Hematopoietic multipotent progenitor cell treated with erythropoietin and hydrocortisone succinate and interleukin-3 and kit ligand, for 15 days (in vitro differentiated cells): ENCODE data around the gene ANKRD30A.
"Not testable (repeated sequence)": the region's sequence is repeated elsewhere in the genome, so short reads cannot be mapped to it uniquely, and the experiment has no call there.

Source experiments
- DNase-seq: peaks from one replicate; pipeline ENCODE4 v3.0.0-alpha.2; 2015; ENCODE audit warnings: low spot score

ANKRD30A gene

DNA sequence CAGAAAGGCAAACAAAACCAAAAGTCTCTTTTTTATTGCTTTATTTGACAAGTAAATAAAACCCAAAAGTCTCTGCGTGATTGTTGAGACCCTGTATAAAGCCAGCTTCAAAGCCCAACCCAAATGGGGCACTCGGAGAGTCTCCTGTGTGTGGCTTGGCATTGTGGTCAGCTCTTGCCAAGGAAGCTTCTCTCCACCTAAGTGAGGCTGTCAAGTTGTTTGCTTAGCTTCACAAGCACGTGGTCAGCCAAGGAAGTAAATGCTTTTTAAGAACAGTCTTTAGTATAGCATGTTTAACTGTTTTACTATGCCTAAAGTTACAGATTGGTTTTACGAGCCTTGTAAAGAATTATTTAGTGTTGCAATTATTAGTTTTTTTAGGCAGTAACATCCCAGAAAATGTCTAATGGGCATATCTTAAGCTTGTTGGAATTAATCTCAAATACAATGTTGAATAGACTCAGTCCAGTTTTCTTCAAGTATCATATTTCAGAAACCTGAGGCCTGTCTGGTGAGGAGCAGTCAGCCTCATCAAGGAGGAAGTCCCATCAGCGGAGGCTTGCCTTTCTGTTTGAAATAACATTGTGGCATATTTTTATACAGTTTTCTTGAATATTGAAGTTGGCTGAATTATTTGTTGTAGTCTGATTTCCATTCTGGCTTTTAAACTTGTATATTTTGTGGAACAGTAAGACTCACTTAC is 144.3 kb downstream of the ANKRD30A start:
- no peak for DNase-seq

DNA sequence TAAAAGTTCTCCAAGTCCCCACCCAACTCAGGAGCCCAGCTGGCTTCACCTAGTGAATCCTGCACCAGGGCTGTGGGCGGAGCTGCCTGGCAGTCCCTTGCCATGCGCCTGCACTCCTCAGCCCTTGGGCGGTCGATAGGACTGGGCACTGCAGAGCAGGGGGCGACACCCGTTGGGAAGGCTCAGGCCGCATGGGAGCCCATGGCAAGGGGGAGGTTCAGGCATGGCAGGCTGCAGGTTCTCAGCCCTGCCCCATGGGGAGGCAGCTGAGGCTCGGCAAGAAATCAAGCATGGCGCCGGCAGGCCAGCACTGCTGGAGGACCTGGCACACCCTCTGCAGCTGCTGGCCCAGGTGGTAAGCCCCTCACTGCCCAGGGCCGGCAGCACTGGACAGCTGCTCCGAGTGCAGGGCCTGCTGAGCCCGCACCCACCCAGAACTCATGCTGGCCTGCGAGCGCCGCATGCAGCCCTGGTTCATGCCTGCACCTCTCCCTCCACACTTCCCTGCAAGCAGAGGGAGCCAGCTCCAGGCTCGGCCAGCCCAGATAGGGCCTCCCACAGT is 149.9 kb downstream of the ANKRD30A start:
- no peak for DNase-seq

DNA sequence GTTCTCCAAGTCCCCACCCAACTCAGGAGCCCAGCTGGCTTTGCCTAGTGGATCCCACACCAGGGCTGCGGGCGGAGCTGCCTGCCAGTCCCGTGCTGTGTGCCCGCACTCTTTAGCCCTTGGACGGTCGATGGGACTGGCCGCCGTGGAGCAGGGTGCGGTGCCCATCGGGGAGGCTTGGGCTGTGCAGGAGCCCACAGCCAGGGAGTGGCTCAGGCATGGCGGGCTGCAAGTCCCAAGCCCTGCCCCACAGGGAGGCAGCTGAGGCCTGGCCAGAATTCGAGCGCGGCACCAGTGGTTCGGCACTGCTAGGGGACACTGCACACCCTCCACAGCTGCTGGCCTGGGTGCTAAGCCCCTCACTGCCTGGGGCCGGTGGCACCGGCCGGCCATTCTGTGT is 159.7 kb downstream of the ANKRD30A start:
- no peak for DNase-seq

DNA sequence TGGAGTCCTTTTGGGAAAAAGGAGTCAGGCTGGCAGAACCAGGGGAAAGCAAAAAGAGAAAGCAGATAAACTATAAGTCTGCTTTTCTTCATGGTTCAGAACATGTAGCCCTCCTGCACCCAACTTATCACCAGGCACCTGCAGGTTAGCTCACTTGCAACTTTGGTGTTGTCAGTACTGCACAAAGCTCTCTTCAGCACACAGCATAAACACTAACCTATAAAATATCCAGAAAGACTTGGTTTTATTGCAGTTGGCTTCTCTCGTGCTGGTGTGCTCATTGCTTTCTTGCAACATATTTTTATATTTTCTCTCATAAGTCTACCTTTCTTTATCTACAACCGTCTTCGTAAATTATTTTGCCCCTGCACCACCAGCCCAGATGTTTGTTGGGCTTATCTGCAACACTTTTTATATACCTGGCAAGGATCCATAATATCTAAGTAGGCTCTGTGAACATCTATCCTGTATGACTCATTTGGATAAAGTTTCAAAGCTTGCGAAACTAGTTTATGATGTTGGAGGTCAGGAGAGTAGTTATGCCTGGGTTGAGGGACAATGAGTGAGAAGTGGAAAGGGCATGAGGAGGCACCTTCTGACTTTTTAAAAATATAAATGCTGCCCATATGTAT is 164.6 kb downstream of the ANKRD30A start:
- DNase-seq = no peak

DNA sequence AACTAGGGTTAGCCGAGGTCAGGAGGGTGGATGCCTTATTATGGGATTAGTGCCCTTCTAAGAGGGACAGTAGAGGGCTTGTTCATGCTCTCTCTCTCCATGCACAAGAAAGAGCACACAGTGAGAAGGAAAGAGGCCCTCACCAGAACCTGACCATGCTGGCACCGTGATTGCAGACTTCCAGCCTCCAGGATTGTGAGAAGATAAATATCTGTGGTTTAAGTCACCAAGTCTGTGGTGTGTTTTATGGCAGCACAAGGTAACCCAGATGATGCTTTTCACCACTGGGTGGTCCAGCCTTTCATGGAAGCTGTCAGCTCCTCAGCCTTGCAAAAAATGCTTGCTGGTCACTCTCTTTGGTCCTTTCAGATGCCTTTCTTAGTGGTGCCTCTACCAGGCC is 175.9 kb downstream of the ANKRD30A start:
- DNase-seq = no peak

DNA sequence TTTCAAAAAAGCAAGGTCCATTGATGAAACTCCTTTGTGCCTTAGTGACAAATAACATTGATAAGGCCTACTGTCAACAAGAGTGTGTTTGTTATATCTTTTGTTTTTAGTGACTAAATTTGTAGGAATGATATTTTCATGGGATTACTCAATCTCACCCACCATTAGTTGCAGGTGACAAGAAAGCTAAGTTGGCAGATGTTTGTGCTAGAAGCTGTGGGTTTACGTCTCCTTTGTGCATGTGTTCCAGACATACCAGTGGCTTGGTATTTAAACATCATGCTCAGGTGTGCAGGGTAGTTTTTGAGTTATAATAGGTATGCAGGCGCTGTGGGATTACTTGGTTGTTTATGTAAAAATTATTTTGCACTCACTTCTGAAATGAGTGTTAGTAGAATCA is 178.6 kb downstream of the ANKRD30A start:
- DNase-seq = no peak

DNA sequence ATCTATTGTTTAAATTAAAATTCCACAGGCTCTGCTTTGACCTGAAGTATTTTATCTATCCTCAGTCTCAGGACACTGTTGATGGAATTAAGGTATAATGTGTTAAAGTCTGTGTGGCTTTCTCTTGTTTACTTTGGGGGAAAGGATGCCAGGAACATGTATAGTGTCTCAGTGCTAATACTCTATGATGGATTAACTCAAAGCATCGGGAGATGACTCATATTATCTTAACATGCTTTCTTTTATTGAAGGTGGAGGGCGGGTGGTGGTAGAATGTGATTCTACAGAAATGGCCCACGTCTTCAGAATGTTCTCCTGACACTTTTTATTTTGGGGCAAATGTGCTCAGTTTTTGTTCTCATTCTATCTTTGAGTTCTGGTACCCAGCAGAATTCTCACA is 189.0 kb downstream of the ANKRD30A start:
- no peak for DNase-seq

DNA sequence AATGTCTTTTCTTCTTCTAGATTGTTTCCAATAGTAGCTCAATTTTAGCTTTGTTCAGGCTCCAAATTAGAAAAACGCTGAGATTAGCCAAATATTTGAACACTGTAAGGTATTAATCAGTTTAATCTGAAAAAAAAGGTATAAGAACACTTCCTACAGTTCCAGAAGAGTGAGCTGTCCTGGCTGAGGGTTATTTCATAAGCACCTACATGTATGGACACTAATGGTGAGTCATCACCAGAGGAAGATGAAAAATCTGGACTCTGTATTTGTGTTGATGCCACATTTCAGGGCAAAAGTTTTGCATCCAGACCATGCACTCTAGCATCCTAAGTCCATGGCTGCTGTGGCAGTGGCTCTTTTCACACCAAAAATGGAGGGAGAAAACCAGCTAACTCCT is 189.5 kb downstream of the ANKRD30A start:
- DNase-seq = no peak

DNA sequence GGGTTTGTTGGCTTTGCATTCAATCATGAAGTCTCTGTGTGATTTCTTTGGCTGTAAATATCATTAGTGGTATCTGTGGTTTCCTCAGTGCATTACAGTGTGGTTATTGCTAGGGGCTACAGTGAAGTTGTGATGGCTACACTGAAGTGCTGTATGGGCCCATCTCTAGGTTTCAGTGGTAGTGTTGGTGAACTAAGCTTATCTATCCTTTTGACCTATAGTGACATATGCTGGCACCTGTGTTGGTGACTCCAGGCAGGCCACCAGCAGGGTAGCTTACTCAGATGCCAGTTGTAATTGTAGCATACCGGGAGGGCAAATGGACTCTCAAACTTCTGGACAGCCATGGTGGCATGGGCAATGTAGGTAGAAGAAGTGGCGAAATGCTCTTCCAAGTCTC is 219.0 kb downstream of the ANKRD30A start:
- no peak for DNase-seq

DNA sequence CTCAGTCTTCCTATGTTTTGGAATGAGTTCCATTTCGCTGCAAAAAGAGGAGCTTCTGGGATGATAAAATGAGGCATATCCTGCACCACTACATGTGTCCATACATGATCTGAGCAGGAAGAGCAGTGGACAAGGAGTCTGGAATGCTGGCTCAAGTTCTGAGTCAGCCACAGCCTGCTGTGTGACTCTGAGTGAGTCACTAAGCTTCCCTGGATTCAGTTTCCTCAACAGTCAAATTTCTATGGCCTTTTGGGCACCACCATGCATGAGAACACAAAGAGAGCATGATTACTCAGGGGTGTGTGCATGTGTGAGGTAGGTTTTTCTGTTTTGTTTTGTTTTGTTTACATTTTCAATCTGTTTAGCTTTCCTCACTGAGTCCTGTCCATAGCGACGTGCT is 254.6 kb downstream of the ANKRD30A start:
- no peak for DNase-seq

DNA sequence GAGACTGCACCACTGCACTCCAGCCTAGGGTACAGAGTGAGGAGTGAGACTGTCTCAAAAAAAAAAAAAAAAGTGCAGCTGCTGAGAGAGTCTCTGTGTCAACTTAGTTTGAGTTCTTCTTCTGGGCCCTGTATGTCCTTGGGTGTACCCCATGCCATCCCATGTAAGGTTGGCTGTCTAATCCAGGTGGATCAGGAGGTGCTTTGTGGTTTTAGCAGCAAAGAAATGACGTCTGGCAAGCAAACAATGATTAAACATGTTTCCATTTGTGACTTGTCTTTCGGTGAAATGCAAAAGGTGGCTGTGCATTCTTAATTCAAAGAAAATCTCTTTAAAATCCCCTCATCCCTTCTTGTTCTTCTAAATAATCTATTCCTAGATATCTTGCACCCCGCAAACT is 255.9 kb downstream of the ANKRD30A start:
- no peak for DNase-seq

DNA sequence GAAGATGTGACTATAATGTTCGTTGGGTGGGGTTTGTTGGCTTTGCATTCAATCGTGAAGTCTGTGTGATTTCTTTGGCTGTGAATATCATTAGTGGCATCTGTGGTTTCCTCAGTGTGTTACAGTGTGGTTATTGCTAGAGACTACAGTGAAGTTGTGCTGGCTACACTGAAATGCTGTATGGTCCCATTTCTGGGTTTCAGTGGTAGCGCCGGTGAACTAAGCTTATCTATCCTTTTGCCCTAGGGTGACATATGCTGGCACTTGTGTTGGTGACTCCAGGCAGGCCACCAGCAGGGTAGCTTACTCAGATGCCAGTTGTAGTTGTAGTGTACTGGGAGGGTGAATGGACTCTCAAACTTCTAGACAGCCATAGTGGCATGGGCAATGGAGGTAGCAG is 259.5 kb downstream of the ANKRD30A start:
- no peak for DNase-seq

DNA sequence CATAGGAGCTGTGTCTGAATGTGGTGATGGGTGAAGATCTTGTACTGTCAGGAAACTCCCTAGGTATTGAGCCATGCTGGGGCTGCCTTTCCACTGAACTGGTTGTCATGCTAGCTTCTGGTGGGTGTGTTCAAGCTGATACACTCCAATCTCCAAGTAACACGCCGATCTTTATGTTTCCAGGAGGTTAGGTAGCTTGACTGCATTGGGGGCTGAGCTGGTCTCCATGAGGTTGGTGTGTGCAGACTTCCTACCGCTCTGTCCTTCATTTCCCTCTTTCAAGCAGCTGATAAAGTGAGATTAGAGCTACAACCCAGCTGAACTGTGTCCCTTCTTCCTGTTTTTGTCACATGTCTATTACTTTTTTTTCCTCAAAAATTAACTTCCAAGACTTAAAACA is 265.5 kb downstream of the ANKRD30A start:
- DNase-seq = no peak

DNA sequence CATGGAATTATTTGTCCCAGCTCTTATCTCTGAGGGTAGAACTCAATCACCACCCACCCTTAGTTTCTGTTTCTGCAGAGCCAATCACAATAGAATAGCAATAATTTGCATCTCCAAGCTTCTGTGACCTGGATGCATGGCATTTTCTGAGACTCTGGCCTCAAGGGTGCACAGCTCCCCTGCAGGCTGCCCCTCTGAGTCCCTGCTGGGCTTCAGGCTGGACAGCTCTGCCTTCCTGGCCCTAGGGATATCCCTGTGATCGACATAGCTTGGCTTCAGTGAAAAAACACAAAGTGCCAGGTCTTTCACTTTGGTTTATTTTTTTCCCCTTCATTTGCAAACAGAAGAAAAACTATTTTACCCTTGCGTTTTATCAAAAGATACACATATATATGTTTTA is 275.4 kb downstream of the ANKRD30A start:
- not testable (repeated sequence) for DNase-seq

DNA sequence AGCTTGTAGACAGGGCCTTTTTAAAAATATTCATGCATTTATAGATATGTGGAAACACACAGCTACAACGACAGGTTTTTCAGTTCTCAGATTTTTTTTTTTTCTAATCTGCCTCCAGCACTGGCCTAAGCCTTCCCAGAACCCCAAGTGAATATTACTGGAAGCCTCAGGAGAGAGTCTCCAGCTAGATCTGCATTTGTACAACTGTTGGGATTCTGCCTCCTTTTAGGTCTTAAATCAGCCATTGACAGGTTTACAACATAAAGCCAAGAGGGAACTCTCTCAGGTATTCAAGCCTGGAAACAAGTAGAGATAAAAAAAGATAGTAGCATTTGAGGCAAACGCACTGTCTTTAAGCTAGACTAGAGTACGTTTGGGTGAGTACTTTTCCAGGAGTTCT is 275.8 kb downstream of the ANKRD30A start:
- DNase-seq = no peak

DNA sequence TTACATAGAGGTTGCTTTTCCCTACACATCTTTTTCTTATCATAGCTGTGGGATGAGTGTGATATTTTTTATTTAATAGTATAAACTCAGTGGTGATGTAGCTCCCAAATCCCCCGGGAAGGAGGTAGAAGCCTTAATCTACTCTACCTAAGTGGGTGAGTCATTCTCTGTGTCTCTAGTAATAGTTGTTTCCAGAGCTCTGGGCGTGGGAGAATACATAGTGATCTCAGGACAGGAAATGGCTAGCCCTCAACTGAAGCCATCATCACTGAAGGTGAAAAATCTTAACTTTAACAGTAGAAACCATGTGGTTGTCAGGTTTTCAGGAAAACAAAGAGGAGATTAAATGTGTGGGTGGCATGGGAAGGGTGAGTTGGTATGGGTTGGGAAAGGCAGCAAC is 278.4 kb downstream of the ANKRD30A start:
- DNase-seq = no peak
